GM18907 (cell line): Measurements from ENCODE around the gene PPIE.

Source experiments
- ATAC-seq: cut with Tn5 transposase; IDR thresholded peaks from one replicate; pipeline ENCODE4 v1.9.1; 2021; ENCODE audit warnings: mild to moderate bottlenecking, moderate library complexity; ENCODE audit not compliant: unreplicated experiment

PPIE gene

DNA sequence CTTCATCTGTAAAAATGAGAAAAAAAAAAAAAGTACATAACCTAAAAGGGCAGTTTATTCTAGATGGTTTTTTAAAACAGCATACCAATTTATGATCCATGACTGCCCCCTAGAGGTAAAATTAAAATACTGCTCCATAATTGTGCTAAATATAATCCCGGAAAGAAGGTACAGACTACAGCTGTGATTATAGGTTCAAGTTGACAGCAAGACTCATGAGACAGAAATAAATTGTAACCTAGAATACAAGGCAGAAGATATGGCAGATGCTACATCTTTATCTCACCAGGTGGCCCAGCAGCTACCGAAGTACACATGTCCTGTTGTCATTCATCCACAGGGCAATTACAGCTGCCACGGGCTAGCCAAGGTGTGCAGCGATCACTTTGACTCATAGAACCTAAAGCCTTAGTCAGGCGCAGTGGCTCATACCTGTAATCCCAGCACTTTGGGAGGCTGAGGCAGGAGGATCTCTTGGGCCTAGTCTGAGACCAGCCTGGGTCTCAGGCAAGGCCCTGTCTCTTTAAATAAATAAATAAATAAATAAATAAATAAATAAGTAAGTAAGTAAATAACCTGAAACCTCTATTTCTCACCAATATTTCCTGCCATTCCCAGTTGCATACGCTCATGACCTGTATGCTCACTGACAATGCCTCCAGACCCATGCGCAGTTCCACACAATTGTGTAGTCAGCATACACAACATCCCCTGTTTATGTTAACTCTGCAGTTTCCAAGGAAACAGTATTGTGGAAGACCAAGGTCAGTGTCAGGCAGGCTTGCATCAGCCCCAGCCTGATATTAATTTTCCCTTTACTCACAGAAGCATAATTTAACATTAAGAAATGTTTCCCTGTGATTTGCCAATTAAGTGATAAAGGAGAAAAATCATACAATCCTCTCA is 18.3 kb upstream of the PPIE start:
- ATAC-seq = no peak

DNA sequence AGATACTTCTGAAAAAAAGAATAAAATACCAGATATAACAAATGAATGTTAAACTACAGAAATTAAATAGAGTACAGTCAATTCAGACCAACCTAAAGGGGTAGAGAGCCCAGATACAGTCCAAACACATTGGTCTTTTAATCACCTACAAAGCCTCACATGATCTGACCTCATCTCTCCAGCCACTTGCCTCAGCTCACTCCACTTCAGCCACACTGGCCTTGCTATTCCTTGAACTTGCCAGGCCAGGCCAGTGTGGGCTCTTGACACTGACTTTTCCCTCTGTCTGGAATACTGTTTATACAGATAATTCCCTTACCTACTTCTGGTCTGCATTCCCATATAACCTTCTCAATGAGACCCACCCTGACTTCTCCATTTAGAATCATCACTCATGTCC is 17.0 kb upstream of the PPIE start:
- ATAC-seq = no peak

DNA sequence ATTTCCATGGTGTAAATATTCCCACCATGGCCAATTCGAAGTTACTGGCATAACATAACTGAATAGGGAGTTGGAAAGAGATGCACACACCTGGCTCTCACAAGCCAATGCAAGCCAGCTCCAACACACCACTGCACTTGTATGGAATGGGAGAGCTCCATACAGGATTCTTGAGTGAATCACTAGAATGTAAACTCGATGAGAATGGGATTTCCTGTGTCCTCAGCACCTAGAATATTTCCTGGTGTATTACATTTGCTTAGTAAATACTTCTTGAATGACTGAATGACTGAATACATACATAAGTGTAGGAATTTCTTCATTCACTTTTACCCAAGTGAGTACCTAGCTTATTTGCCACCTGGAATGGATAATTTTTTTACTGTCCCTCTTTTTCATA is 16.2 kb upstream of the PPIE start:
- ATAC-seq = no peak

GRCh38 chr1:39726600-39726999 is 12.1 kb upstream of the PPIE start:
- no peak for ATAC-seq

DNA sequence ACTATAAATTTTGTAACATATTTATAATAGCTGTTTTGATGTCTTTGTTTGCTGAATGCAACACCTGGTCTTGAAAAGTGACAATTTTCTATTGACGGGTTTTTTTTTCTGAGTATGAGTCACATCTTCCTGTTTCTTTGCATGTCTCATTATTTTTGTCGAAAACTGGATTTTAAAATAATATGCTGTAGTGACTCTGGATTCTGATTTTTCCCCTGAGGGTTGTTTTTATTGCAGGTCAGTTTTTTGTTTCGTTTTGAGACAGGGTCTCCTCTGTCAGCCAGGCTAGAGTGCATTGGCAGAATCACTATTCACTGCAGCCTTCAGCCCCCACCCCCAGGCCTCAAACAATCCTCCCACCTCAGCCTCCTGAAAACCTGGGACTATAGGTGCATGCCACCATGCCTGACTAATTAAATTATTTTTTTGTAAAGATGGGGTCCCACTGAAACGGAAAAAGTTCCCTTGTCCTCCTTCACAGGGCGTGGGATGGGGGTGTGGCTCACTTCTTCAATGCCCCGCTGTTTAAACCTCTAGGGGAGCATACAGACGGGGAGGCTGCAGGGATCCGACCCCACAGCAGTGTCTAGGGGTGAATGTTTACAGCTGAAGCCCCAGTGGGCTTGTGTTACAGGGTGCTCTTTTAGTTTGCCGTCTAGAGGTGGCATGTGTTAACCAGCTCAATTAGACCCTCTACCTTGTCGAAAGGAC is 11.3 kb upstream of the PPIE start:
- no peak for ATAC-seq

- ATAC-seq = no peak
Measured at GRCh38 chr1:39727932-39728317, 10.8 kb upstream of the PPIE start.

- no peak for ATAC-seq
Measured at GRCh38 chr1:39729030-39729429, 9.7 kb upstream of the PPIE start.

- no peak for ATAC-seq
Measured at GRCh38 chr1:39729842-39730241, 8.8 kb upstream of the PPIE start.

DNA sequence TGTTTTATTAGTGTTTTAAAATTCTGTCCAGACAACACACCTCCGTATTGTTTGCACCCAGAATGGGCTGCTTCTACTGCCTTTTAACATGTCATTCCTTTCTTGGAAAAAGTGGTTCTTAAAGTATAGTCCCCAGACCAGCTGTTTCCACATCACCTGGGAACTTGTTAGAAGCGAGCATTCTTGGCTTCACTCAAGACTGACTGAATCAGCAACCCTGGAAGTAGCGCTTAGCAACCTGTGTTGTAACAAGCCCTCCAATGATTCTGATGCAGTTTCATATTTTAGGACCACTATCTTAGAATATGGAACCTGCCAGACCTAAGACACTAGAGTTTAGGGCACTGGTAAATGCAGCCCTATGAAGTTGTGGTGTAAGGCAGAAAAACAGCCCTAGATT is 6.0 kb upstream of the PPIE start:
- no peak for ATAC-seq

- no peak for ATAC-seq
Measured at GRCh38 chr1:39733161-39733560, 5.5 kb upstream of the PPIE start.

GRCh38 chr1:39735731-39736130 is 3.0 kb upstream of the PPIE start:
- ATAC-seq = no peak

GRCh38 chr1:39737546-39738169 is 1.0 kb upstream of the PPIE start:
- no peak for ATAC-seq

DNA sequence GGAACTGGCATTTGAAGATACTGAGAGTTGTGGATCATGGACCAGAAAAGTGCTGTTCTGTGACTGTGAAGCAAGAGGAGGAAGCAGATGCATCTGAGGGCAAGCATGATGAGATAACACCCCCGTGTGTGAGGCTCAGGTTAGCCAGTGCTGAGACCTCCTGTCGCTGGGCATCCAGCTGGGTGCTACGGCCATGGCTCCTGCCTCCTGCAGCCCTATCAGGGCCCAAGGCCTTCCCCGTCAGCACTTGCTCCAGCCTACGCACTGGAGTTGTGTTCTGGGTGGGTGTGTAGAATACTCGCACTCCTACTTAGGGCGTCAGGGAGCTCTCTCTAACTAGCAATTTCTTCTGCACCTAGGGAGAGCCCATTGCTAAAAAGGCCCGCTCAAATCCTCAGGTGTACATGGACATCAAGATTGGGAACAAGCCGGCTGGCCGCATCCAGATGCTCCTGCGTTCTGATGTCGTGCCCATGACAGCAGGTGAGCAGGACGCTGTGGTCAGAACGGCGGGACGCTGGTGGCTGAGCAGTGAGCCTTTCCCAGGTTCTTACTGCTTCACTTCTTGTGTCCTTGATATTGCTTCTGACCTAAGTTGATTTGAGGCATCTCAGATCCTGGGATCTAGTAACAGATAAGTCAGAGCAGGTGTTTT is 6.5 kb downstream of the PPIE start:
- ATAC-seq = no peak

GRCh38 chr1:39751595-39751994 is 12.9 kb downstream of the PPIE start:
- no peak for ATAC-seq

DNA sequence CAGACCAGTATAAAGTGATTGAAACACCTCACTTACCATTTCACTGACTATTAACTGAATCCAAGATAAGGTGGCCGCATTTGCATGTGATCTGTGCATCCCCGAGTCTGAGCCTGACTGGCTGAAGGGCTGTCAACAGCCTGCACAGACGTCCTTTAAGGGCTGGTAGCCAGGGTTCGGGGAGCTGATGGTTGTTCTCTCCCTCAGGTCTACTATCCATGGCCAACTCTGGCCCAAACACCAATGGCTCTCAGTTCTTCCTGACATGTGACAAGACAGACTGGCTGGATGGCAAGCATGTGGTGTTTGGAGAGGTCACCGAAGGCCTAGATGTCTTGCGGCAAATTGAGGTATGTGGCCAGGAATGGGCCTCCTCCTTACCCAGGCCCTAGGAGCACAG is 14.0 kb downstream of the PPIE start:
- ATAC-seq = no peak

- ATAC-seq = no peak
Measured at GRCh38 chr1:39753132-39754025, 14.7 kb downstream of the PPIE start.

GRCh38 chr1:39754026-39754570 is 15.4 kb downstream of the PPIE start:
- no peak for ATAC-seq

DNA sequence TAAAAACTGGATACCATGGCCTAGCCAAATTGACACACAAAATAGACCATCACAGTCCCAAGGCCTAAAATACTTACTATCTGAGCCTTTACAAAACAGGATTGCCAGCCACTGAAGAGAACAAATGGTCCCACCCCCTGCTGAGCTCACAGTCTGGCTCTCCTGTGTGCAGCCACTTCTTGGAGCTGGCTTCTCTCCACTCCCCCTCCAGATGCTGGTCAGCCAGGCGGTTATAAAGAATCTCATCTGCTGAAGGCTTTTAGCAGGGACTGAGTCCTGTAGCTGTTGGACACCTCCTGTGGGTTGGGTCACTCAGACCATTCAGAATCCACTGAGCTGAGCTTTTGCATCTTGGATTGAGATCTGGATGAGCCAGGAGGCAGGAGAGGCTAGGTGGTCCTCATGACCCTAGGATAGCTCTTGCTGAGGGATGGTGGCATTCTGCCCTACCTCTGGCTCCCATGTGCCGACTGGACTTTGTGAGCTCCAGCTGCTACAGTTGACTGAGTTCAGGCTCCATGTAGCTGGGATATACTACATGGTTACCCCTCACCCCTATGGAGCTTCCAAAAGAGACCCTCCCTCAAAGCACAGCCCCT is 16.3 kb downstream of the PPIE start:
- ATAC-seq = no peak

DNA sequence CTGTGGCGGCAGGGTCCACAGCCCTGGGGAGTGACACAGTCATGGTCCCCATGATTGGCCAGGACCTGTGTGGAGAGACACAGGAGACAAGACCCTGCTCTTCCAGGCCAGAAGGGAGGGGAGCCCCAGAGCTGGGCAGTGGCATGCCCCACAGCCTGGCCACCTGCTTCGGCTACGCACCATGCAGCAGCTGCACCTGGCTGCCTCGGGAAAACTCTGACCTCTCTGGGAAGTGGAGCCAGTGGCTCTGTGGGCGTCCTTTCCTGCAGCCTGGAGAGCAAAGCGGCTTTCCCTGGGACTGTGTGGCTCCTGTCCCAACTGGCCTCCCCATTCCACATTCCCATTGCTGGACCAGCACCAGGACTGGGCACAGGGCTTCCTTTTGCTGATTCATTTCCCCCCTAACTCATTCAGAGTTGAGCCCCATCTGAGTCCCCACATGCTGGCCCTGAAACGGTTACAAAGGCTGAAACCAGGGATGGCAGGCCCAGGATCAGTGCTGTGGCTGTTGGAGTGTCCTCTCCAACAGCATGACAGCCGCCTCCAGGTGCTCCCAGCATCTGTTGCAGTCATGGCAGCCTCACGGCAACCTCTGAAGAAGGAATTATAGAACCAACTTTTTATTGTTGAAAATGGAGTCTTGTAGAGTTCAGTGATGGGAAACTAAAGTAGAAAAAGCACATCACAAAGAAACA is 17.4 kb downstream of the PPIE start:
- no peak for ATAC-seq
